Liver (tissue), 9 donors: Measurements from ENCODE around the gene ITLN2. TPM values are rescaled to one million over a fixed set of nuclear protein-coding genes. Genes with fewer than 3 reads are reported as not detected.

ENCODE experiments used
- DNase-seq: peaks from one replicate; pipeline ENCODE4 v3.0.0-alpha.2; 2017; ENCODE audit warnings: low spot score
- H3K27ac ChIP-seq, 2 donors: one replicate each; pipeline ENCODE4 v1.7.0; 2013; ENCODE audit warnings: inconsistent platforms in 2 of 2, low read length in 2 of 2, control low read depth in 1 of 2, low read depth in 1 of 2, mild to moderate bottlenecking in 1 of 2
- H3K27me3 ChIP-seq, 4 donors: one replicate each; pipeline versions ENCODE4 v1.6.1 to v1.7.0; 2013; ENCODE audit warnings: low read length in 3 of 4, inconsistent platforms in 1 of 4, mild to moderate bottlenecking in 1 of 4, moderate library complexity in 1 of 4; ENCODE audit not compliant: control insufficient read depth in 4 of 4, insufficient read depth in 4 of 4
- H3K36me3 ChIP-seq, 4 donors: one replicate each; pipeline versions ENCODE4 v1.6.1 to v1.7.0; 2013; ENCODE audit warnings: low read length in 3 of 4, mild to moderate bottlenecking in 3 of 4, low read depth in 1 of 4, moderate library complexity in 1 of 4; ENCODE audit not compliant: control insufficient read depth in 4 of 4, insufficient read depth in 3 of 4
- H3K4me1 ChIP-seq, 4 donors: one replicate each; pipeline versions ENCODE4 v1.6.1 to v1.7.0; 2013; ENCODE audit warnings: low read length in 3 of 4, mild to moderate bottlenecking in 3 of 4, moderate library complexity in 1 of 4; ENCODE audit not compliant: control insufficient read depth in 4 of 4, insufficient read depth in 4 of 4
- H3K4me3 ChIP-seq, 3 donors: one replicate each; pipeline versions ENCODE4 v1.6.1 to v1.7.0; 2013; ENCODE audit warnings: low read length in 3 of 3, control low read depth in 1 of 3, low read depth in 1 of 3, mild to moderate bottlenecking in 1 of 3
- H3K9ac ChIP-seq, 2 donors: one replicate each; pipeline ENCODE4 v1.7.0; 2013; ENCODE audit warnings: low read length in 2 of 2, mild to moderate bottlenecking in 2 of 2, moderate library complexity in 2 of 2, control low read depth in 1 of 2, low read depth in 1 of 2
- H3K9me3 ChIP-seq, 4 donors: one replicate each; pipeline versions ENCODE4 v1.6.1 to v1.7.0; 2013; ENCODE audit warnings: low read length in 3 of 4; ENCODE audit not compliant: control insufficient read depth in 4 of 4
- ATF3 ChIP-seq: IDR thresholded peaks from 2 replicates; pipeline ENCODE4 v1.6.1; 2016; ENCODE audit warnings: antibody characterized with exemption
- CTCF ChIP-seq: fragments of 150-350 bp; IDR thresholded peaks from 2 replicates; pipeline ENCODE4 v1.5.1; 2017; ENCODE audit warnings: improper control_type of control experiment, low read depth, low read length; ENCODE audit not compliant: missing input control
- EGR1 ChIP-seq, 2 donors: IDR thresholded peaks; 2 replicates each; pipeline ENCODE4 v1.6.1; 2016 to 2018; ENCODE audit warnings: antibody characterized with exemption in 2 of 2, low read depth in 2 of 2
- FOXA1 ChIP-seq: IDR thresholded peaks from 2 replicates; pipeline ENCODE4 v1.6.1; 2016; ENCODE audit warnings: antibody characterized with exemption
- FOXA2 ChIP-seq: IDR thresholded peaks from 2 replicates; pipeline ENCODE4 v1.6.1; 2016; ENCODE audit warnings: antibody characterized with exemption
- GABPA ChIP-seq, 2 donors: IDR thresholded peaks in 1 of 2; conservative IDR thresholded peaks in 1 of 2; 2 replicates each; pipeline ENCODE4 v1.6.1; 2016; ENCODE audit warnings: antibody characterized with exemption in 2 of 2, mild to moderate bottlenecking in 1 of 2, moderate library complexity in 1 of 2
- HNF4A ChIP-seq, 2 donors: conservative IDR thresholded peaks; 2 replicates each; pipeline ENCODE4 v1.6.1; 2016; ENCODE audit warnings: antibody characterized with exemption in 2 of 2, mild to moderate bottlenecking in 2 of 2
- HNF4G ChIP-seq: IDR thresholded peaks from 2 replicates; pipeline ENCODE4 v1.6.1; 2016; ENCODE audit warnings: antibody characterized with exemption
- JUND ChIP-seq, 2 donors: IDR thresholded peaks; 2 replicates each; pipeline ENCODE4 v1.6.1; 2016; ENCODE audit warnings: antibody characterized with exemption in 2 of 2
- NR2F2 ChIP-seq: IDR thresholded peaks from 2 replicates; pipeline ENCODE4 v1.6.1; 2016; ENCODE audit warnings: antibody characterized with exemption
- RAD21 ChIP-seq, 2 donors: IDR thresholded peaks; 2 replicates each; pipeline ENCODE4 v1.6.1; 2016; ENCODE audit warnings: antibody characterized with exemption in 2 of 2, mild to moderate bottlenecking in 2 of 2
- REST ChIP-seq: IDR thresholded peaks from 2 replicates; pipeline ENCODE4 v1.6.1; 2016; ENCODE audit warnings: antibody characterized with exemption, mild to moderate bottlenecking
- RXRA ChIP-seq, 2 donors: IDR thresholded peaks; 2 replicates each; pipeline ENCODE4 v1.6.1; 2017 to 2018; ENCODE audit warnings: antibody characterized with exemption in 2 of 2, mild to moderate bottlenecking in 1 of 2
- SP1 ChIP-seq: IDR thresholded peaks from 2 replicates; pipeline ENCODE4 v1.6.1; 2018; ENCODE audit warnings: antibody characterized with exemption, mild to moderate bottlenecking
- TAF1 ChIP-seq: conservative IDR thresholded peaks from 2 replicates; pipeline ENCODE4 v1.6.1; 2016; ENCODE audit warnings: antibody characterized with exemption, mild to moderate bottlenecking
- YY1 ChIP-seq: IDR thresholded peaks from 2 replicates; pipeline ENCODE4 v1.6.1; 2016; ENCODE audit warnings: antibody characterized with exemption, mild to moderate bottlenecking
- ZBTB33 ChIP-seq: IDR thresholded peaks from 2 replicates; pipeline ENCODE4 v1.6.1; 2016; ENCODE audit warnings: antibody characterized with exemption
- WGBS: extraction: QIAGEN DNeasy Blood & Tissue Kit; methylation state at CpG from one replicate; pipeline ENCODE4 v1.1.7; 2013; 5-methylcytosine and 5-hydroxymethylcytosine counted together
- polyA plus RNA-seq, 2 donors: library from polyadenylated mRNA; stranded (reverse) in 1 of 2; unstranded in 1 of 2; fragments of 200-250 nt in 1 of 2; fragments of >200 nt in 1 of 2; fragmentation: Nextera tagmentation in 1 of 2; extraction: Ambion mirVana in 1 of 2; gene quantifications; one replicate each; pipeline versions ENCODE4 v1.2.1 to v1.2.3, GENCODE V29; 2013 to 2015
- total RNA-seq, 2 donors: library from RNA; depleted of rRNA; stranded (reverse); fragments of >200 nt; gene quantifications; one replicate each; pipeline ENCODE4 v1.2.3, GENCODE V29; 2014
- TF ChIP-seq, protein P1 (sequence below): IDR thresholded peaks from 2 replicates; pipeline ENCODE4 v1.6.1; 2016; ENCODE audit warnings: antibody characterized with exemption
- donor health status: healthy.
- donor health status: healthy.
- donor health status: healthy.
- donor health status: healthy.
- donor health status: healthy.

The ITLN2 gene
- total and polyA plus RNA-seq, 4 donors, result 0.12 to 0.50 TPM; not detected in 2

GRCh38 chr1:160979286-160979685 lies 24.7 kb upstream of the ITLN2 start (continued):
- no peak for TF ChIP-seq RAD21 (IDR thresholded peaks at IDR 0.05)

DNA sequence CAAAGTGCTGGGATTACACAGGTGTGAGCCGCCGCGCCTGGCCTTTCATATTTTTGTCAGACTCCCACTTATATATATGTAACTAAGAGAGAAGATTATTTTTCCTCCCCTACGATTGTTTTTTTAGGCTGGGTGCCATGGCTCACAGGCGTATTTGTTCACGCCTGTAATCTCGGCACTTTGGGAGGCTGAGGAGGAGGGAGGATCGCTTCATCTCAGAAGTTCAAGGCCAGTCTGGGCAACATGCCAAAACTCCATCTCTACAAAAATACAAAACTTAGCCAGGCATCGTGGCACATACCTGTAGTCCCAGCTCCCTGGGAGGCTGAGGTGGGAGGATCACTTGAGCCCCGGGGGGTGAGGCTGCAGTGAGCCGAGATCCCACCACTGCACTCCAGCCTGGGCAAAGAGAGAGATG lies 23.9 kb upstream of the ITLN2 start:
- no peak for DNase-seq
- H3K9ac ChIP-seq, result no peak overlapping the region
- H3K27me3 ChIP-seq, result no peaks in the 10 kb centered on the region
- H3K9me3 ChIP-seq, result no peaks in the 10 kb centered on the region
- no peaks in the 10 kb centered on the region for H3K36me3 ChIP-seq
- H3K4me3 ChIP-seq, result no peak overlapping the region
- TF ChIP-seq JUND (IDR thresholded peaks at IDR 0.05) (no peak), HNF4G (no peak), CTCF (no peak), SP1 (no peak), YY1 (no peak), TAF1 (no peak)
- H3K4me1 ChIP-seq, result peaks cover 0 to 2% (median 0%) of the 10 kb centered on the region in 4 donors
- WGBS, result 50% methylated on average over 11 of the region's 11 CpGs
- H3K27ac ChIP-seq, result no peak overlapping the region

DNA sequence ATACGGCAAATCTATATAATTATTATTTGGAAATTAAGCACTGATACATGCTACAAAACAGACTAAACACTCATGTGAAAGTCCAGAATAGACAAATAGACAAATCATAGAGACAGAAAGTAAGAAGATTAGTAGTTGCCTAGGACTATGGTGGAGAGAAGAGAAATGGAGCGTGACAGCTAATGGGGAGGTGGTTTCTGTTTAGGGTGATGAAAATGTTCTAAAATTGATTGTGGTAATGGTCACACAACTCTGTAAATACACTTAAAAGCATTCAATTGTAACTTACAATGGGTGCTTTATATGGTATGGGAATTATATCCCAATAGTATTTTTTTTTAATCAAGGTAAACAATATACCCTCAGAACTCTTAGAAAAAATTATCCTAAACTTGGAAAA lies 20.4 kb upstream of the ITLN2 start:
- Histone ChIP-seq H3K4me3 (no peak overlapping the region), H3K4me1 (peaks cover 0 to 2% (median 0%) of the 10 kb centered on the region in 4 donors), H3K9me3 (no peaks in the 10 kb centered on the region), H3K27ac (no peak overlapping the region), H3K27me3 (no peaks in the 10 kb centered on the region), H3K9ac (no peak overlapping the region), H3K36me3 (no peaks in the 10 kb centered on the region)
- TF ChIP-seq YY1 (no peak), NR2F2 (no peak), FOXA2 (no peak), RXRA (IDR thresholded peaks at IDR 0.05) (no peak), HNF4A (conservative IDR thresholded peaks at IDR 0.05) (no peak), ZBTB33 (no peak), GABPA (IDR thresholded peaks at IDR 0.05 in 1 of 2, conservative IDR thresholded peaks at IDR 0.05 in 1 of 2) (no peak), FOXA1 (no peak), HNF4G (no peak), SP1 (no peak), EGR1 (IDR thresholded peaks at IDR 0.05; ENCODE audit: low read depth in 2 of 2) (no peak), ATF3 (no peak), JUND (IDR thresholded peaks at IDR 0.05) (no peak), REST (no peak), RAD21 (IDR thresholded peaks at IDR 0.05) (no peak), TAF1 (no peak), CTCF (no peak)
- TF ChIP-seq, protein P1, sequence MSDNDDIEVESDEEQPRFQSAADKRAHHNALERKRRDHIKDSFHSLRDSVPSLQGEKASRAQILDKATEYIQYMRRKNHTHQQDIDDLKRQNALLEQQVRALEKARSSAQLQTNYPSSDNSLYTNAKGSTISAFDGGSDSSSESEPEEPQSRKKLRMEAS, result no peak
- no peak for DNase-seq
- 95% methylated on average over 2 of the region's 2 CpGs for WGBS
